GM15510 (cell line): ENCODE data around the gene FAM3B.

Experiments
- POLR2A ChIP-seq: IDR thresholded peaks from 3 replicates; pipeline ENCODE4 v1.6.1; 2011; ENCODE audit warnings: borderline replicate concordance; ENCODE audit not compliant: insufficient read length; ENCODE audit errors: extremely low read depth

The FAM3B gene

GRCh38 chr21:41360072-41360821 is 43.6 kb downstream of the FAM3B start:
- no peak for TF ChIP-seq POLR2A

DNA sequence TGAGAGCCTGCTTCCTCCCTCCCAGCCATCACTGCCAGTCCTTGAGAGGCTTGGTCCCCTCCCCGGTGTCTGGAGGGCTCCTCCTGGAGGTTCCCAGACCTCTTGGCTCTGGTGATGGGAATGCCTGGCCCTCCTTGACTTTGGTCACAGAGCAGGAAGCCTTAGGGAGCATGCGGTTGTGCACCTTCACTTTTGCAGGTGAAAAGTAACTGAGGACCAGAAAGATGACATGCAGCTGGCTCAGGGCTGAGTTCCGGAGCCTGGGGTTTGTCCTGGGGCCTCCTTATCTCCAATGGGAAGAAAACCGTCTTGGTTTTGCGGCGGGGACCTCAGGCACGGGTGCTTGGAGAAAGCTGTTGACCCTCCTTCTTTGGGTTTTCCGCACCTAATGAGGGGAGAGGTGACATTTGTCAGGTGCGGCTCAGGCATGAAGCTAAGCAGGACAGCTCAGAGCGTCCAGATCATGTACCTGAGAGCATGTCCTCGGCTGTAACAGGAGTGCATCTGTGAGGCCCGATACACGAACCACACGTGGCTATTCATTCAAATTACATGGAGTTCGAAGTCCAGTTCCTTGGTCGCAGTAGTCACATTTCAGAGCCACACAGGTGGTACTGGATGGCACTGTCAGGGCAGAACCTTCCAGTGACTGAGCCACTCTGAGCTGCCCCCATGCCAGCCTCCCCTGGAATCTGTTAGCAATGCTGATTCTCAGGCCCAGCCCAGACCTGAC is 44.6 kb downstream of the FAM3B start:
- no peak for TF ChIP-seq POLR2A

DNA sequence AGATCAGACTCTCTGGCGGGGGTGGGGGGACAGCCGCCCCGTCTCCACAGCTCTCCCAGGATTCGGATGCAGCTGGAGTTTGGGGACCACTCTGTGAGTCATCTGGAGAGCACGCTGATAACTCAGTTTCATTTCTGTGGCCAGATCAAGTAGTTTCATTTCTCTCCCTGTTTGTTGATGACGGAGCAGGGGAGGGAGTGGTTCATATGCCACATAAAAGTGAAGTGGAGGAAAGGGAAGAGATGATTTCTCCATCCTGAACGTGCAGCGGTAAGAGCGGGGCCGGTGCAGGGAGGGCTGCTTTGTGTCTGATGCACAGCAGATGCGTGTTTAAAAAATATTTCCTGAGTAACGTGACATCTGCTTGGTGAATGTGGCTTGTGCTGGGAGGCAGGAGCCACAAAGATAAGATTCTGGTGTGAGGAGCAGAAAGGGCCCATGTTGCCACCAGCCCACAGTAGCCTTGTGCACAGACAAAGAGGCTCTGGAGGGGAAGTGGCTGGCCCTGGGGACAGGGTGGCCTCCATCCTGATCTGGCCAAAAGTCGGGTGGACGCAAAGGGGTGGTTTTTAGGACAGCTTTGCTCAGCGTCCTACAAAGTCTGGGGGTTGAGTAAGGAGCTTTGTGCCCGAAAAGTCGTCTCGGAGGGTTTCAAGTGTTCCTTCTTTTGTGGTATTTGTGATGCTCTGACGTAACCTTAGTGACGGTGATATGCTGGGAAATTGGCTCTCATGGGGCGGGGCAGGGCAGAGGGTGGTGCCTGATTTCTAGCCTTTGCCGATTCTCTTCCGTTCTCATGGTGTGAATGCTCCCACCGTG is 45.4 kb downstream of the FAM3B start, which contains the start of gene MX2:
TSS of gene MX2 (plus strand) at position 242 of the 819 bp plus-strand sequence. CDS start 14,880 bp downstream, outside the sequence.
- peak; percentile 67 for TF ChIP-seq POLR2A

- peak; percentile 40 for TF ChIP-seq POLR2A
Measured at GRCh38 chr21:41362605-41363369, 46.2 kb downstream of the FAM3B start.

GRCh38 chr21:41363370-41364270 is 47.0 kb downstream of the FAM3B start:
- TF ChIP-seq POLR2A = no peak

- no peak for TF ChIP-seq POLR2A
Measured at GRCh38 chr21:41364308-41364707, 47.7 kb downstream of the FAM3B start.

- TF ChIP-seq POLR2A = no peak
Measured at GRCh38 chr21:41365377-41366107, 48.9 kb downstream of the FAM3B start.

- no peak for TF ChIP-seq POLR2A
Measured at GRCh38 chr21:41366522-41367151, 50.0 kb downstream of the FAM3B start.

- no peak for TF ChIP-seq POLR2A
Measured at GRCh38 chr21:41367301-41367944, 50.8 kb downstream of the FAM3B start.

- TF ChIP-seq POLR2A = no peak
Measured at GRCh38 chr21:41367945-41368734, 51.5 kb downstream of the FAM3B start.

DNA sequence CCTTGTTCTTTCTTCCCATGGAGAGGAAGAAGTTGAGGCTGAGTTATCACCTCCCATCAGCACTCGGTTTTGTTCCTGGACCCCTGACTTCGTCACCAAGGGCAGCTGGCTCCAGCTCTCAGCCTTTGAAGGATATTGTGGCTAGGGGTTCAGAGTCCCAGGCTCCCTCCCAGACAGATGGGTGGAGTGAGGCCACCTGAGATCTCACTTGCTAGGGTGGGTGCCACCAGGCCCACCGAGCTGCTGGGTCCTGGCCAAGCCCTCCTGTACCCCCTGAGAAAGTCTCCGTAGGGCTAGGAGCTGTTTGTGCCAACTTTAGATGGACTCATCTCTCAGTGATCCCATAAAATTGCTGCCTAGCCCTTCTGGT is 52.1 kb downstream of the FAM3B start:
- TF ChIP-seq POLR2A = no peak

DNA sequence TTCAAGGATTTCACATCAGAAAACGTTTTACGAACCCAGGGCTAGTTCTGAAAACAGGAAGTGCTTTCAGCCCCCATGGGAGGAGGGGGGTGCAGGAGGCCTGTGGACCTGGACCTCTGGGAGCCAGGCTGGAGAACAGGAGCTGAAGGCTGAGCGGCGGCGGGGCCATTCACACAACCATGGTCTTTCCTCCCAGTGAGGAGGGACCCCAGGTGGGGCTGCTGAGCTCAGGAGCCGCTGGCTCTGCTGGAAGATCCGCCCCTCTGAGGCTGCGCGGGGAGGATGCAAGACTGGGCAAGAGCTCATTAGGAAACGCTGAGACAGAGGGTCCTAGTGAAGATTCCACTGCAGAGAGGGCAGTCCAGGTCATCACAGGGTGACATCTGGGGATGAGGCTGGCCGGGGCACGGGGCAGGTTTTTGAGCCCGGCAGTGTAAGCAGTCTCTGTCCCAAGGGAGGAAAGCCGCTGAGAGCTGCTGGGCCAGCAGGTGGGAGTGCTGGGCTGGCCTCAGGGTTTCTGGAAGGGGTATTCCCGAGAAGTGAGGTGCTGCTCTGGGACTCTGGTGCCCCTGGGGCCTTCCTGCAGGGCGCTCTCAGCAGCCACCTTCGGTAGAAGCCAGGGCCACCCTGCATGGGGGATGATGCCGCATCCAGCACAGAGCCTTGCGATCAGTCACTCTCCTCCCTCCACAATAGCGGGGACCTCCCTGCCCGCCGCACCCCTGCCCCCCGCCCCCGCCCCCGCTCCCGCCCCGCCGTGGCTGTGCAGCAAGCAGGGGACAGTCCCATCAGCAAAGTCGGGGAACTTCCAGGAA is 52.7 kb downstream of the FAM3B start:
- no peak for TF ChIP-seq POLR2A
